Fibroblast of pulmonary artery (primary cell): ENCODE results near the gene CNN2.

Source experiments
- DNase-seq: peaks from one replicate; pipeline ENCODE4 v3.0.0-alpha.2; 2010; ENCODE audit warnings: low read depth
- H3K4me3 ChIP-seq: replicated peaks from 2 replicates; pipeline ENCODE4 v1.5.1; 2011; ENCODE audit warnings: low read depth, mild to moderate bottlenecking, control low read depth, low read length, moderate library complexity
- CTCF ChIP-seq: IDR thresholded peaks from 2 replicates; pipeline ENCODE4 v1.5.1; 2011; ENCODE audit warnings: mild to moderate bottlenecking, control low read depth, low read length, inconsistent platforms; ENCODE audit errors: missing control alignments

The CNN2 gene

GRCh38 chr19:1011831-1012333 lies 14.5 kb upstream of the CNN2 start:
- TF ChIP-seq CTCF, result no peak
- H3K4me3 ChIP-seq, result no peak overlapping the region
- DNase-seq, result no peak

- no peak for TF ChIP-seq CTCF
- H3K4me3 ChIP-seq, result no peak overlapping the region
- no peak for DNase-seq
Observed at GRCh38 chr19:1012334-1012733, 14.1 kb upstream of the CNN2 start.

GRCh38 chr19:1013218-1013617 lies 13.2 kb upstream of the CNN2 start:
- H3K4me3 ChIP-seq, result no peak overlapping the region
- DNase-seq, result no peak
- TF ChIP-seq CTCF, result no peak

- no peak overlapping the region for H3K4me3 ChIP-seq
- no peak for TF ChIP-seq CTCF
- no peak for DNase-seq
Observed at GRCh38 chr19:1014161-1015060, 12.0 kb upstream of the CNN2 start.

- TF ChIP-seq CTCF, result no peak
- DNase-seq, result no peak
- no peak overlapping the region for H3K4me3 ChIP-seq
Observed at GRCh38 chr19:1015061-1015781, 11.2 kb upstream of the CNN2 start.

- DNase-seq, result no peak
- TF ChIP-seq CTCF, result no peak
- H3K4me3 ChIP-seq, result no peak overlapping the region
Observed at GRCh38 chr19:1015782-1016646, 10.4 kb upstream of the CNN2 start.
